ENCODE results near the gene UNC5A.

GRCh38 chr5:176781054-176781375 is 29.3 kb upstream of the UNC5A start:
- TF ChIP-seq GATA3 (IDR thresholded peaks at IDR 0.05; ENCODE audit: low read depth, low read length) (no peak), GATA2 (IDR thresholded peaks at IDR 0.05; ENCODE audit: low read depth, low read length) (no peak)
